GM23338 (cell line): ENCODE results near the gene GRN. TPM values are rescaled to one million over a fixed set of nuclear protein-coding genes. Genes with fewer than 3 reads are reported as not detected.

Source experiments
- ATAC-seq: fragments of 200-7000 bp; cut with Tn5 transposase; 3 replicates; pipeline ENCODE4 v1.9.1; 2020
- DNase-seq: peaks from one replicate; pipeline ENCODE4 v3.0.0-alpha.2; 2015; ENCODE audit warnings: low spot score
- H2AFZ ChIP-seq: fragments of 200-600 bp; sonication (generic); 2 replicates; pipeline ENCODE4 v1.8.0; 2016; ENCODE audit warnings: antibody characterized with exemption, mild to moderate bottlenecking, moderate library complexity
- H3F3A ChIP-seq: fragments of 200-600 bp; sonication (generic); replicated peaks from 2 replicates; pipeline ENCODE4 v1.8.0; 2017; ENCODE audit warnings: antibody characterized with exemption, mixed run types, low read depth
- H3K27ac ChIP-seq: fragments of 200-600 bp; sonication (generic); 2 replicates; pipeline ENCODE4 v1.6.1; 2016; ENCODE audit warnings: low read depth
- H3K27me3 ChIP-seq: fragments of 200-600 bp; sonication (generic); 2 replicates; pipeline ENCODE4 v1.8.0; 2016; ENCODE audit warnings: mild to moderate bottlenecking, mixed run types, moderate library complexity; ENCODE audit not compliant: insufficient read depth
- H3K36me3 ChIP-seq: fragments of 200-600 bp; sonication (generic); 2 replicates; pipeline ENCODE4 v1.8.0; 2016; ENCODE audit warnings: mild to moderate bottlenecking; ENCODE audit not compliant: insufficient read depth
- H3K4me1 ChIP-seq: fragments of 200-600 bp; sonication (generic); 2 replicates; pipeline ENCODE4 v1.8.0; 2016; ENCODE audit warnings: mild to moderate bottlenecking, moderate library complexity; ENCODE audit not compliant: insufficient read depth
- H3K4me2 ChIP-seq: fragments of 200-600 bp; sonication (generic); 2 replicates; pipeline ENCODE4 v1.7.1; 2017; ENCODE audit warnings: mixed run types
- H3K4me3 ChIP-seq: fragments of 200-600 bp; sonication (generic); 2 replicates; pipeline ENCODE4 v1.6.1; 2016; ENCODE audit warnings: mixed run types
- H3K79me2 ChIP-seq: fragments of 200-600 bp; sonication (generic); replicated peaks from 2 replicates; pipeline ENCODE4 v1.8.0; 2017; ENCODE audit warnings: mild to moderate bottlenecking; ENCODE audit not compliant: insufficient read depth
- H3K9me2 ChIP-seq: fragments of 200-600 bp; sonication (generic); 2 replicates; pipeline ENCODE4 v1.8.0; 2017; ENCODE audit not compliant: insufficient read depth
- H4K20me1 ChIP-seq: fragments of 200-600 bp; sonication (generic); replicated peaks from 2 replicates; pipeline ENCODE4 v1.8.0; 2017; ENCODE audit warnings: mild to moderate bottlenecking; ENCODE audit not compliant: insufficient read depth
- H3K27ac Mint-ChIP-seq: 2 replicates; pipeline ENCODE4 v1.8.0; 2020; ENCODE audit warnings: inconsistent platforms, mild to moderate bottlenecking, moderate library complexity, mixed read lengths
- H3K27me3 Mint-ChIP-seq: 3 replicates; pipeline ENCODE4 v1.8.0; 2022; ENCODE audit warnings: low read depth, mild to moderate bottlenecking, moderate library complexity, mixed read lengths, inconsistent platforms; ENCODE audit not compliant: insufficient read depth, poor library complexity
- H3K36me3 Mint-ChIP-seq: 3 replicates; pipeline ENCODE4 v1.8.0; 2021; ENCODE audit warnings: low read depth, mild to moderate bottlenecking, inconsistent platforms, moderate library complexity, mixed read lengths
- H3K4me1 Mint-ChIP-seq: 3 replicates; pipeline ENCODE4 v1.8.0; 2020; ENCODE audit warnings: mild to moderate bottlenecking, inconsistent platforms, mixed read lengths
- H3K4me3 Mint-ChIP-seq: 3 replicates; pipeline ENCODE4 v1.8.0; 2021; ENCODE audit warnings: moderate library complexity, mild to moderate bottlenecking, inconsistent platforms, mixed read lengths
- H3K9me3 Mint-ChIP-seq: 3 replicates; pipeline ENCODE4 v1.8.0; 2020; ENCODE audit warnings: moderate library complexity, mild to moderate bottlenecking, inconsistent platforms, mixed read lengths
- CREB1 ChIP-seq: fragments of 250-450 bp; sonication (Bioruptor Pico); IDR thresholded peaks from 2 replicates; pipeline ENCODE4 v1.5.0; 2020; ENCODE audit warnings: low read depth, mild to moderate bottlenecking, moderate library complexity
- CTCF ChIP-seq, 2 experiments: fragments of 200-600 bp in 1 of 2; sonication (generic) in 1 of 2; conservative IDR thresholded peaks; 2 replicates each; pipeline versions ENCODE4 v1.5.1 to v1.6.1; 2016 to 2017; ENCODE audit warnings: antibody characterized with exemption in 2 of 2, low read depth in 2 of 2, mild to moderate bottlenecking in 2 of 2, moderate library complexity in 1 of 2
- ETS1 ChIP-seq: IDR thresholded peaks from 2 replicates; pipeline ENCODE4 v1.6.1; 2016; ENCODE audit warnings: antibody characterized with exemption
- EZH2 ChIP-seq: fragments of 200-600 bp; sonication (generic); IDR thresholded peaks from one replicate; pipeline ENCODE4 v1.8.0; 2017; ENCODE audit warnings: antibody characterized with exemption, mild to moderate bottlenecking, low read depth; ENCODE audit not compliant: unreplicated experiment
- EZH2phosphoT487 ChIP-seq: fragments of 200-600 bp; sonication (generic); IDR thresholded peaks from one replicate; pipeline ENCODE4 v1.8.1; 2018; ENCODE audit warnings: antibody characterized with exemption; ENCODE audit not compliant: unreplicated experiment
- JUNB ChIP-seq: IDR thresholded peaks from one replicate; pipeline ENCODE4 v1.6.1; 2016; ENCODE audit warnings: antibody characterized with exemption; ENCODE audit not compliant: unreplicated experiment
- NANOG ChIP-seq: IDR thresholded peaks from 2 replicates; pipeline ENCODE4 v1.6.1; 2016; ENCODE audit warnings: antibody characterized with exemption, borderline replicate concordance
- POLR2AphosphoS5 ChIP-seq: IDR thresholded peaks from 2 replicates; pipeline ENCODE4 v1.6.1; 2016; ENCODE audit warnings: antibody characterized with exemption, low read depth
- REST ChIP-seq: IDR thresholded peaks from one replicate; pipeline ENCODE4 v1.6.1; 2018; ENCODE audit warnings: antibody characterized with exemption; ENCODE audit not compliant: unreplicated experiment
- STAT1 ChIP-seq: IDR thresholded peaks from one replicate; pipeline ENCODE4 v1.6.1; 2016; ENCODE audit warnings: antibody characterized with exemption; ENCODE audit not compliant: unreplicated experiment
- ZNF114 ChIP-seq: fragments of 250-450 bp; sonication (Bioruptor Pico); IDR thresholded peaks from 2 replicates; pipeline ENCODE4 v1.5.0; 2020; ENCODE audit warnings: mild to moderate bottlenecking, moderate library complexity
- ZNF331 ChIP-seq: fragments of 250-450 bp; sonication (Bioruptor Pico); IDR thresholded peaks from 2 replicates; pipeline ENCODE4 v1.5.0; 2020; ENCODE audit warnings: low read depth, mild to moderate bottlenecking, moderate library complexity
- ZNF462 ChIP-seq: fragments of 250-450 bp; sonication (Bioruptor Pico); IDR thresholded peaks from 2 replicates; pipeline ENCODE4 v1.5.0; 2020; ENCODE audit warnings: mild to moderate bottlenecking, moderate library complexity
- polyA plus RNA-seq: library from polyadenylated mRNA; unstranded; fragments of >200 nt; fragmentation: Nextera tagmentation; extraction: Ambion mirVana; gene quantifications from 2 replicates; pipeline ENCODE4 v1.2.1, GENCODE V29; 2016
- total RNA-seq: library from RNA; depleted of rRNA; stranded (reverse); fragments of >200 nt; shearing (Covaris generic); gene quantifications from 2 replicates; pipeline ENCODE4 v1.2.3, GENCODE V29; 2014

GRN gene
- total and polyA plus RNA-seq, 2 experiments from 2014 or later, result 101 to 216 TPM

GRCh38 chr17:44362459-44362948, 17.4 kb downstream of the GRN start:
- ATAC-seq, result peak; percentile 10
- no peaks in the 10 kb centered on the region for H3K9me3 Mint-ChIP-seq
- Histone ChIP-seq H3K27ac (no peak overlapping the region), H3K4me3 (peak overlapping the region; percentile 88), H3K36me3 (no peaks in the 10 kb centered on the region), H3K4me1 (peaks cover 26% of the 10 kb centered on the region), H3K27me3 (peaks cover 17% of the 10 kb centered on the region; the same call in 1 of the 2 replicates), H3K4me2 (peak overlapping the region; percentile 87), H3K79me2 (no peaks in the 10 kb centered on the region), H3K9me2 (no peaks in the 10 kb centered on the region), H2AFZ (no peak overlapping the region), H4K20me1 (peaks cover 19% of the 10 kb centered on the region), H3F3A (0 out of 2 replicates have a peak, but pooled peaks cover 10% of the 10 kb centered on the region)
- H3K27ac Mint-ChIP-seq, result no peak overlapping the region
- TF ChIP-seq JUNB (no peak), ZNF462 (CRISPR knock-in tag) (no peak), ETS1 (no peak), EZH2phosphoT487 (no peak), STAT1 (no peak), POLR2AphosphoS5 (no peak), ZNF114 (CRISPR knock-in tag) (no peak), NANOG (no peak), CTCF (conservative IDR thresholded peaks at IDR 0.05; ENCODE audit: low read depth in 2 of 2) (no peak), CREB1 (CRISPR knock-in tag) (no peak), REST (no peak), ZNF331 (CRISPR knock-in tag) (no peak), EZH2 (no peak)
- peaks cover 18% of the 10 kb centered on the region for H3K27me3 Mint-ChIP-seq
- H3K4me3 Mint-ChIP-seq, result peak overlapping the region; percentile 82
- peaks cover 4% of the 10 kb centered on the region; the same call in 2 of the 3 replicates for H3K36me3 Mint-ChIP-seq
- H3K4me1 Mint-ChIP-seq, result peaks cover 33% of the 10 kb centered on the region
- no peak for DNase-seq
